IMR-90 (cell line): Measurements from ENCODE around the gene ERBB4.

Experiments
- BHLHE40 ChIP-seq: fragments of 150-350 bp; IDR thresholded peaks from 2 replicates; pipeline ENCODE4 v1.6.1; 2016; ENCODE audit warnings: mild to moderate bottlenecking, low read depth, low read length
- CEBPB ChIP-seq: IDR thresholded peaks from 2 replicates; pipeline ENCODE4 v1.6.1; 2012; ENCODE audit warnings: low read depth, low read length, improper control_type of control experiment
- CTCF ChIP-seq: conservative IDR thresholded peaks from 2 replicates; pipeline ENCODE4 v1.5.1; 2012; ENCODE audit warnings: mild to moderate bottlenecking, low read depth, low read length, improper control_type of control experiment
- MAFK ChIP-seq: IDR thresholded peaks from 2 replicates; pipeline ENCODE4 v1.6.1; 2012; ENCODE audit warnings: low read depth, low read length, improper control_type of control experiment
- POLR2A ChIP-seq: IDR thresholded peaks from 2 replicates; pipeline ENCODE4 v1.6.1; 2012; ENCODE audit warnings: mild to moderate bottlenecking, low read depth, low read length
- RAD21 ChIP-seq: IDR thresholded peaks from 2 replicates; pipeline ENCODE4 v1.6.1; 2012; ENCODE audit warnings: low read length, improper control_type of control experiment
- RCOR1 ChIP-seq: IDR thresholded peaks from 2 replicates; pipeline ENCODE4 v1.6.1; 2012; ENCODE audit warnings: mild to moderate bottlenecking, low read length, improper control_type of control experiment; ENCODE audit not compliant: insufficient replicate concordance
- SMC3 ChIP-seq: fragments of 150-350 bp; IDR thresholded peaks from 2 replicates; pipeline ENCODE4 v1.6.1; 2016; ENCODE audit warnings: low read depth, mild to moderate bottlenecking, antibody characterized with exemption, low read length, moderate library complexity
- TF ChIP-seq, protein P1 (sequence below): fragments of 150-350 bp; IDR thresholded peaks from 2 replicates; pipeline ENCODE4 v1.6.1; 2017; ENCODE audit warnings: mild to moderate bottlenecking, antibody characterized with exemption, low read length, low read depth

DNA sequence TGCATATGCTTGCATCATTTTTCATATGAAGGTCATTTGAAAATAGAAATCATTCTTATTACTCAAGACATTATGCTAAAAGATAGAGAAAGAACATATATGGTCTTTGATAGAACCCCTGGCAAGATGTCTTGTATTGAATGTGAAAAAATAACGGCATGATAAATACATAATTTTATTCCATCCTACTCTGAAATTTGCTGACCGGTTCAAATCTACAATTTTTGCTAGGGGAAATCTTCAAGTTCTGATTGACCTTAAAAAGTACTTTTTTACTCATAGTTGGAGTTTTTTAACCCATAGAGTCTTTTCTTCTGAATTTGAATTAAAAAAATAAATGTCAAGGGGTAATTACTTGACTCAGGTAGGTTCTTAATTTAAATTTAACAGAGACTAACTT, 920.8 kb downstream of the ERBB4 start:
- TF ChIP-seq CTCF, result no peak
- TF ChIP-seq POLR2A, result no peak
- TF ChIP-seq RCOR1, result no peak
- TF ChIP-seq MAFK, result peak; percentile 71
- TF ChIP-seq SMC3, result no peak
- TF ChIP-seq BHLHE40, result no peak
- TF ChIP-seq, protein P1, sequence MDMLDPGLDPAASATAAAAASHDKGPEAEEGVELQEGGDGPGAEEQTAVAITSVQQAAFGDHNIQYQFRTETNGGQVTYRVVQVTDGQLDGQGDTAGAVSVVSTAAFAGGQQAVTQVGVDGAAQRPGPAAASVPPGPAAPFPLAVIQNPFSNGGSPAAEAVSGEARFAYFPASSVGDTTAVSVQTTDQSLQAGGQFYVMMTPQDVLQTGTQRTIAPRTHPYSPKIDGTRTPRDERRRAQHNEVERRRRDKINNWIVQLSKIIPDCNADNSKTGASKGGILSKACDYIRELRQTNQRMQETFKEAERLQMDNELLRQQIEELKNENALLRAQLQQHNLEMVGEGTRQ, result no peak
- no peak for TF ChIP-seq RAD21
- TF ChIP-seq CEBPB, result no peak
